NCI-H2227 treated with DMSO at 0.1 percent for 48 hours (cell line): Measurements from ENCODE around the gene SPATA1.
"Not testable (repeated sequence)": the region's sequence is repeated elsewhere in the genome, so short reads cannot be mapped to it uniquely, and the experiment has no call there.

Source experiments
- DNase-seq: peaks from one replicate; lab custom pipeline; 2025; lab: John Stamatoyannopoulos, UW

SPATA1 gene

DNA sequence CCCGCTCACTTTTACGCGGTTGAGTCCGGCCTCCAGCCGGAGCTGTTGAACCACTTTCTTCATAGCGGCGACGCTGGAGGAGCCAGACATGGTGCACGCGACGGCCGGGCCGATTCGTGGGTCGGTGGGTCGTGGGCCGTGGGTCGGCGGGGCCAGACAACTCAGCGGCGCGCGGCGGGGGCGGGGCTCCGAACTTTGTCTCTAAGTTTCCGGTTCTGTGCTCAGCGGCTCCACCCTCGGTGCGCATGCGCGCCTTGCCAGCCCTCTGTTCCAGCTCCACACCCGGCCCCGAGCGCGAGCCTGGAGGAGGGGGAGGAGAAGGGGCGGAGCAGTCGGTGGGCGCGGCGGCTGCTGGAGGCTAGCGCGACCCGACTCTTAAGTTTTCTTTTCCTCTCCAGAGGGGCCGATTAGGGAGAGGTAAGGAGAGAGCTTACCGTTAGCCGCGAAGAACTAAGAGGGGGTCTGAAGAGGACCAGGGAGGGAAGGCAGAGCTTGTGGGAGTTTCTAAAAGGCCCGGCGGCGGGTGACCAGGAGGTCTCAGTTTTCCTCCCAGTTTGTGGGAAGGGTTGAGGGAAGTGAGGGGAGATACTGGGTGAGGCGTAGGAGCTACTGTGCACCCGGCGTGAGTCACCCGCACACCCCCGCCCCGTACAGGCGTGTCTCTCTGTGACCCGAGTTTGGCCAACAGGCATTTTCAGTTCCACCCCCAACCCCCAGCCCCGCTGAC, at the start of gene SPATA1, which contains the start of gene GNG5:
SPATA1 (plus strand) TSS at position 385 of the 727 bp plus-strand sequence. CDS start 9,974 bp downstream, outside the sequence.
GNG5 (minus strand) TSS at position 580 of the 727 bp plus-strand sequence; CDS start at position 90, 490 bp downstream.
- peak; percentile 97 for DNase-seq

- no peak for DNase-seq
These were observed 44.1 kb upstream of the SPATA1 start for GRCh38 chr1:84462118-84462517.

GRCh38 chr1:84467298-84467697, 38.9 kb upstream of the SPATA1 start:
- no peak for DNase-seq

- no peak for DNase-seq
These were observed 30.0 kb upstream of the SPATA1 start for GRCh38 chr1:84476225-84476624.

- peak; percentile 97 for DNase-seq
These were observed 27.0 kb upstream of the SPATA1 start, which contains the start of gene RPF1 for GRCh38 chr1:84478876-84479868. Gene RPF1, plus strand, starts transcription at chr1:84479266. Its CDS starts 16 bp downstream, at chr1:84479282.

- DNase-seq = no peak
These were observed 26.2 kb upstream of the SPATA1 start for GRCh38 chr1:84479998-84480397.

DNA sequence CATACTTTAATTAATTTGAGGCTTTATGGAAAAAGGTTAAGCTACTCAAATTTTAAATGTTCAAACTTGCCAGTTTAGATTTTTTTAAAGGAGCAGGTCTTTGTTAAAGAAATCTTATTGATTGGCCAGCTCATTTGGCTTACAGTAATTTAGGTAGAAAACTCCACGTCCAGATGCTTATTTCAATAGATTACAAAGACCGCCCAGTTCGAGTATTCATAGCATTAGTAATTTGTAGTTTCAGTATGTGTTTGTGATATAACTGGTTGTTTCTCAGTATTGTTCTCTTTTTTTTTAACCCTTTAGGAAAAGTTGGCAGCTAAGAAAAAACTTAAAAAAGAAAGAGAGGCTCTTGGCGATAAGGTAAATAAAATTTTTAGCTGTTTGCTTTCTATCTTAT, 25.5 kb upstream of the SPATA1 start:
- DNase-seq = no peak

- DNase-seq = no peak
These were observed 24.9 kb upstream of the SPATA1 start for GRCh38 chr1:84481317-84481716.

DNA sequence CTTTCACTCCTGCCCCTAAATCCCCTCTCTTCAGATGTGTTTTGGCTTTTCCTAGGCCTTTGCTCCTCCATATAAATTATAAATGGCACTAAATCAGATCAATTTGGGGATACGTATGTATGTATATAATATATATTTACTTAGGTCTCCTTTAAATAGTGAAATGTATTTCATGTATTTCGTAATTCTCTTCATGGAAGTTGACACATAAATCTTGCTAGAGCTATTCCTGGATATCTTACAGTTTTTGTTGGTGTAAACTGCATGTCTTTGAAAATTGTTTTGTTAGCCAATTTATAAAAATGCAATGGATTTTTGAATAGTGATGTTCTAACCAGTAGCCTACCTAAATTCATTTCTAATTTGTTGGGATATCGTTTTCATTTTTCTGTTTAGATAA, 18.1 kb upstream of the SPATA1 start:
- no peak for DNase-seq

DNA sequence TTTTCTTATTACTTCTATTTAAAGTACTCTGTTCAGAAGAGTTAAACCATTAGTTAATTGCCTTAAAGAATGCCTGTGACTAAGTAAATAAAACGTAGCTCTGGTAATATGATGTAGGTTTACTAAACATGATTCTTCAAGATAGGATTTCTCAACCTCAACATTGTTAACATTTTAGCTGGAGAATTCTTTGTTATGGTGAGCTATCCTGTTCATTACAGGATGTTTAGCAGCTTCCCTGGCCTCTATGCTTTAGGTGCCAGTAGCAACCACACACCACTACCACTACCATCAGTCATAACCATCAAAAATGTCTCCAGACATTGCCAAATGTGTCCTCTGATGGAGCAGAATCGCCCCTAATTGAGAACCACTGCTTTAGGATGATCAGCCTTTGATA, 16.4 kb upstream of the SPATA1 start:
- DNase-seq = no peak

DNA sequence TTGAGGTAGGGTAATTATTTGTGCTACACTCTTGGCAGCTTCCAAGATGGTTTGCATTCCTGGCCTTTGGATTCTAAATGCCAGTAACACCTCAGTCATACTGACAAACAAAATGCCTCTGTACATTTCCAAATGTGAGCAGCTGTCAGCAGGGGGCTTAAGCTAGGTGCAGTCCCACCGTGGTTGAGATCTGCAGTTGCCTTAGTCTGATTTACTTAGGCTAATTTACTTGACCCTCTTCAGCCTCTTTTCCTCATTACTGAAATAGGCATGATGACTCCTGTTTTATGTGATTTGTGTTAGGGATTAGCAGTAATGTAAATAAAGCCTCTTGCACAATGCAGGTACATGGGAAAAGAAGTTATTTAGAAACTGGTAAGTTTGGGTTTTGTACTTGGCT, 13.5 kb upstream of the SPATA1 start:
- DNase-seq = no peak

- DNase-seq = no peak
These were observed 12.4 kb upstream of the SPATA1 start for GRCh38 chr1:84493747-84494146.

DNA sequence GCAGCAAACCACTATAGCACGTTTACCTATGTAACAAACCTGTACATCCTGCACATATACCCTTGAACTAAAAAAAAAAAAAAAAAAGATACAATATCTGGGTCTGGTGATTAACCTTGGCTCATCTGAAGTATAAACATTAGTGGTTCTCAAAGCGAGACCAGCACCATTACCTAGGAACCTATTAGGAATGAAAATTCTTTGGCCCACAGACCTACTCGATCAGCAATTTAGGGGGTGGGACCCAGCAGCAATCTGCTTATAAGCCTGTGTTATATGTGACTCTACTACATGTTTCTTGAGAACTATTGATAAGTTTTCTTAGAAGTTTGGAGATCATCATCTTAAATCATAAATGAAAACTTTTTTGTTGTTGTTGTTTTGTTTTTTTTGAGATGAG, 9.7 kb upstream of the SPATA1 start:
- no peak for DNase-seq

GRCh38 chr1:84497631-84498275, 8.4 kb upstream of the SPATA1 start:
- no peak for DNase-seq

- no peak for DNase-seq
These were observed 3.3 kb upstream of the SPATA1 start for GRCh38 chr1:84502927-84503326.

DNA sequence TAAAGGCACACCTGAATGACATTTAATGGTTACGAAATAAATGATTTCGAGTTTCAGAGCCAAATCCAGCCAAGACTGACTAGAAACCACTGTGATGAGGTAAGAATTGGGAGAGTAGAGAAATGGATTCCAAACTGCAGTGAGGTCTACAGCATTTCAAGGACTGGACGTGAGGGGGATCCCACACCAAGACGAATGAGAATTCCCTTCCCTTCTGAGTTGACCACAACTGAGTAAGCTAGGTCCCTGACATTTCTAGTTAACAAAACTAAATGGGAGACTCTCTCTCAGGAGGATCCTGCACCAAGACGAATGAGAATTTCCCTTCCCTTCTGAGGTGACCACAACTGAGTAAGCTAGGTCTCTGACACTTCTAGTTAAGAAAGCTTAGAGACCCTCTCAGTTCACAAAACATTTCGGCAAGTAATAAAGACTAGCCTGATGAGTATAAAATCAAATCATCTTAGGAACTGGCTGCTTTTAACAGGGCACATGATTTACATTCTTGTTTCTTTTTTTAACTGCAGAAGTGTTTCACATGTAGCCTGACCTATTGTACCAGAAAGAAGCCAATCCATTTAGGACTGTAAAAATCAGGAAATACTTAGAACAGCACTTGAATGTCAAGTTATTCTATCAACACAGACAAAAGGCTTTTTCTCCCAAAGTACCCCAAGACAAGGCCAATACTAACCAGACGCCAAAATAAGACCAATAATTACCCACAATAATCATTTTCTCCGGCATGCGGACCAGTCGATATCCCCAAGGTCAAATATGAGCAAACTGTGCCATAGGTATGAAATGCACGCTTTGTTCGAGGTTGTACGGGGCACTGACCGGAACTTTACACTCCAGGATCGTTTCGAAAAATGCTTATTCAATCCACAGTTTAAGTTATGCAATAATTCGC, 1.4 kb upstream of the SPATA1 start:
- DNase-seq = no peak

DNA sequence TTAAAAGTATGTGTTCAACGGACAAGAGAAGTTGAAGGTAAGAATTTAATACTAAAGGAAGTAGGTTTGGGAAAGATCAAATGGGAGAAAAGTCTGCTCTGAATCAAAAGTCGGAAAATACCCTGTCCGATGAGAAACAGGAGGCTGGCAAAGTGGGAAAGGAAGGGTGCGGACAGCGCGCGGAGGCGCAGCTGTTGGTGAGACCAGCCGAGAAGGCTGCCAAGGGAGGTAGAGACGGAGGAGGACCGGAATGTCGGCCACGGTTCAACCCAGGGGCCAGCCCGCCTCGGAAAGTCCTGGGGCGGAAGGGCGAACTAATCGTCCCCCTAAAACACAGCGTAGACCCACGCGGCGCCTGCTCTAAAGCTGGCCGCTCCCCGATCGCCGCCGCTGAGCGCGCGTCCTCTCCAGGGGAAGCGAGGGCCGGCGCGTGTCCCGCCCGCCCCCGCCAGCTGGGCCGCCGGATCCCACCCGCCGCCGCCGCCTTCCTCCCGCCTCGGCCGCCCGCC, 639 bp upstream of the SPATA1 start:
- DNase-seq = peak; percentile 79

DNA sequence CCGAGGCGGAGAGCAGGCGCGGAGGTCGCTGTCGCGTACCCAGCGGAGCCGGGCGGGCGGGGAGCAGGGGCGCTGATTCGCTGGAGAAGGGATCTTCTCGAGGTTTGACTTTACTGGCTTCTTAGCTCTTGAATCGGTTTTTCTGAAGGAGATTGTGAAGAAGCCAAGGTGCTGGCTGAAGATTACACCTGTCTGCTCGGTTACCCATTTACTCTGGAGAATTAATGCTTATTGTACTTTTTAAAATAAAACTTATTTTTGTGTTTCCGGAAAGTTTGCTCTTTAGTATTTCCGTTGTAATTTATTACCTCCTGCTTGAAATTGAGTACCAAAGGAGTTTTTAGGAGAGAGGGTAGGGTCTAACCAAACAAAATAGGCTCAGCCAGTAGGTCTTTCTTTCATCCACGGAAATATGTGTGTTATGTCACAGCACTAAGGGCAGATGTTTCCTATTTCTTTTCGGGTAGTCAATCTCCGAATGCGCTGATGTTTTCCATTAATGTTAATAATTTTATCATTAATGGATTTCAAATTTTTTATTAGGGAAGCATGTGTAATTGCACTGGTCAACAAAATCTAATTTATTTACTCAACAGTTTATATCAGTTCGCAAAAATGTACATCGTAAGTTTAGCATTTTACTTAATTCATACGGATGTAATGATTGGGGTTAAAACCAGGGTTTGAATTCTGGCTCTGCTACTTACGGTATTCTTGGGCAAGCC, 705 bp downstream of the SPATA1 start:
- no peak for DNase-seq

DNA sequence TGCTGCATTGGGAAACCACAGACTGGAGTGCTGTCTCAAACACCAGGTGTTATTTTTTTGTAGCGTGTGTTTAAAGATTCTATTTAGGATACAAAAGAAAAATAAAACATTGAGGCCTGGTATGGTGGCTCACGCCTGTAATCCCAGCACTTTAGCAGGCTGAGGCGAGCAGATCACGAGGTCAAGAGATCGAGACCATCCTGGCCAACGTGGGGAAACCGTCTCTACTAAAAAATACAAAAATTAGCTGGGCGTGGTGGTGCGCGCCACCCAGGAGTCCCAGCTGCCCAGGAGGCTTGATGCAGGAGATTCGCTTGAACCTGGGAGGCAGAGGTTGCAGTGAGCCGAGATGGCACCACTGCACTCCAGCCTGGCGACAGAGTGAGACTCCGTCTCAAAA, 1.7 kb downstream of the SPATA1 start:
- not testable (repeated sequence) for DNase-seq

DNA sequence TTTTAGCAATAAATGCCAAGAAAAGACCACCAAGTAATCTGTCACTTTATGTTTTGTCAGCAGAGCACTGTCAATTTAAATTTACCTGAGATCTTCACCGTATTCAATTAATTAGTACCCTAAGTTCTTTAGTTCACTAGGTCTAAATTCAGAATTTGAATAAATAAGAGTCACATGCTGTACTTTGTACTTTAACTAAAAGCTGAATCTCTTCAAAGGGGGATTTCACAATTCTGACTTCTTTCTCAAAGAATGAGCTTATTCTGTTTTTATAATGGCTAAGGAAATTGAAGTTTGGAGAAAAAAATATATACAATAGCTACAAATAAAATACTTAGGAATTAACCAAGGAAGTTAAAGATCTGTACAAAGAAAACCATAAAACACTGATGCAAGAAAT, 2.3 kb downstream of the SPATA1 start:
- no peak for DNase-seq
